K562 (cell line): ENCODE data around the gene MRPL4. TPM values are rescaled to one million over a fixed set of nuclear protein-coding genes. Genes with fewer than 3 reads are reported as not detected.

ENCODE experiments used
- AFF1 ChIP-seq, 2 experiments: fragments of 450-650 bp; IDR thresholded peaks; 2 replicates each; pipeline ENCODE4 v1.6.1; 2018; ENCODE audit warnings: mild to moderate bottlenecking in 2 of 2, low read depth in 1 of 2; ENCODE audit not compliant: partially characterized antibody in 2 of 2
- EWSR1 ChIP-seq: fragments of 450-650 bp; IDR thresholded peaks from 2 replicates; pipeline ENCODE4 v1.6.1; 2018; ENCODE audit warnings: borderline replicate concordance, mild to moderate bottlenecking, low read depth, moderate library complexity; ENCODE audit not compliant: partially characterized antibody
- GABPA ChIP-seq: fragments of 200-800 bp; sonication (Bioruptor generic); conservative IDR thresholded peaks from 2 replicates; pipeline ENCODE4 v1.6.1; 2016; ENCODE audit warnings: low read depth, missing genetic modification characterization, missing compliant biosample characterization
- HINFP ChIP-seq: fragments of 450-650 bp; conservative IDR thresholded peaks from 2 replicates; pipeline ENCODE4 v1.6.1; 2016; ENCODE audit warnings: missing genetic modification characterization, low read depth, mild to moderate bottlenecking, control low read depth, missing compliant biosample characterization
- MAFK ChIP-seq: IDR thresholded peaks from 2 replicates; pipeline ENCODE4 v1.6.1; 2011; ENCODE audit warnings: low read length, improper control_type of control experiment
- MXI1 ChIP-seq: IDR thresholded peaks from 2 replicates; pipeline ENCODE4 v1.6.1; 2011; ENCODE audit warnings: low read depth, mild to moderate bottlenecking, improper control_type of control experiment, low read length
- NELFE ChIP-seq: IDR thresholded peaks from 2 replicates; pipeline ENCODE4 v1.6.1; 2011; ENCODE audit warnings: mild to moderate bottlenecking; ENCODE audit not compliant: insufficient read depth, insufficient read length
- SNRNP70 ChIP-seq: fragments of 200-400 bp; formaldehyde crosslinking; optimal IDR thresholded peaks from 2 replicates; pipeline ENCODE3; 2017; ENCODE audit warnings: low read depth, low read length
- ZBTB8A ChIP-seq: fragments of 450-650 bp; IDR thresholded peaks from 2 replicates; pipeline ENCODE4 v1.6.1; 2018; ENCODE audit warnings: mild to moderate bottlenecking, moderate library complexity; ENCODE audit not compliant: partially characterized antibody
- ZFX ChIP-seq: sonication (generic); formaldehyde crosslinking; IDR thresholded peaks from 2 replicates; pipeline ENCODE4 v1.8.0; 2022; ENCODE audit warnings: mild to moderate bottlenecking, missing genetic modification reagents, moderate library complexity
- ZNF12 ChIP-seq: sonication (generic); formaldehyde crosslinking; IDR thresholded peaks from 2 replicates; pipeline ENCODE4 v1.4.0; 2020; ENCODE audit warnings: mild to moderate bottlenecking, missing genetic modification reagents
- ZNF347 ChIP-seq: fragments of 450-650 bp; formaldehyde crosslinking; IDR thresholded peaks from 2 replicates; pipeline ENCODE4 v1.4.0; 2020; ENCODE audit warnings: low read depth, mild to moderate bottlenecking, moderate library complexity
- polyA plus RNA-seq, 8 experiments: library from polyadenylated mRNA; depleted of rRNA in 4 of 8; stranded (reverse) in 5 of 8; unstranded in 3 of 8; fragments of >200 nt; fragmentation: Nextera tagmentation in 2 of 8; fragmentation: Illumina TruSeq in 1 of 8; extraction: Ambion mirVana in 2 of 8; extraction: Trizol in 1 of 8; gene quantifications; 2 replicates each; pipeline versions ENCODE4 v1.2.1 to v1.2.3, GENCODE V29; 2011 to 2014; ENCODE audit warnings: inconsistent platforms in 1 of 8, missing spikeins in 1 of 8
- total RNA-seq, 7 experiments: library from RNA; depleted of rRNA in 6 of 7; stranded (reverse); fragments of >200 nt in 6 of 7; fragmentation: Illumina TruSeq in 2 of 7; extraction: Trizol in 2 of 7; gene quantifications; 2 replicates each; pipeline versions ENCODE4 v1.2.1 to v1.2.3, GENCODE V29; 2011 to 2021; ENCODE audit warnings: low replicate concordance in 1 of 7
- TF ChIP-seq, protein P1 (sequence below): fragments of 450-650 bp; formaldehyde crosslinking; IDR thresholded peaks from 2 replicates; pipeline ENCODE4 v1.4.0; 2020; ENCODE audit warnings: mild to moderate bottlenecking, moderate library complexity
- TF ChIP-seq, protein P2 (sequence below): fragments of 450-650 bp; IDR thresholded peaks from 2 replicates; pipeline ENCODE4 v1.6.1; 2014; ENCODE audit warnings: low read depth, mild to moderate bottlenecking, moderate library complexity, borderline replicate concordance

Gene MRPL4
- total and polyA plus RNA-seq, 9 of the 15 experiments (the other 6 are each of a cell fraction or from before 2014, with no cell fraction given) = 1.4 to 239 (median 64.9) TPM

- no peak for TF ChIP-seq AFF1 (IDR thresholded peaks at IDR 0.05; ENCODE audit: low read depth in 1 of 2, partially characterized antibody in 2 of 2)
- TF ChIP-seq ZBTB8A = no peak
- TF ChIP-seq ZNF347 = no peak
- TF ChIP-seq MAFK = no peak
- TF ChIP-seq, protein P1, sequence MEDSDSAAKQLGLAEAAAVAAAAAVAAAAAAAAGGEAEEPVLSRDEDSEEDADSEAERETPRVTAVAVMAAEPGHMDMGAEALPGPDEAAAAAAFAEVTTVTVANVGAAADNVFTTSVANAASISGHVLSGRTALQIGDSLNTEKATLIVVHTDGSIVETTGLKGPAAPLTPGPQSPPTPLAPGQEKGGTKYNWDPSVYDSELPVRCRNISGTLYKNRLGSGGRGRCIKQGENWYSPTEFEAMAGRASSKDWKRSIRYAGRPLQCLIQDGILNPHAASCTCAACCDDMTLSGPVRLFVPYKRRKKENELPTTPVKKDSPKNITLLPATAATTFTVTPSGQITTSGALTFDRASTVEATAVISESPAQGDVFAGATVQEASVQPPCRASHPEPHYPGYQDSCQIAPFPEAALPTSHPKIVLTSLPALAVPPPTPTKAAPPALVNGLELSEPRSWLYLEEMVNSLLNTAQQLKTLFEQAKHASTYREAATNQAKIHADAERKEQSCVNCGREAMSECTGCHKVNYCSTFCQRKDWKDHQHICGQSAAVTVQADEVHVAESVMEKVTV = no peak
- TF ChIP-seq GABPA (tag) = peak; percentile 65
- TF ChIP-seq NELFE = no peak
- TF ChIP-seq EWSR1 = no peak
- TF ChIP-seq ZFX (CRISPR knock-in tag) = peak; percentile 80
- no peak for TF ChIP-seq SNRNP70
- TF ChIP-seq, protein P2, sequence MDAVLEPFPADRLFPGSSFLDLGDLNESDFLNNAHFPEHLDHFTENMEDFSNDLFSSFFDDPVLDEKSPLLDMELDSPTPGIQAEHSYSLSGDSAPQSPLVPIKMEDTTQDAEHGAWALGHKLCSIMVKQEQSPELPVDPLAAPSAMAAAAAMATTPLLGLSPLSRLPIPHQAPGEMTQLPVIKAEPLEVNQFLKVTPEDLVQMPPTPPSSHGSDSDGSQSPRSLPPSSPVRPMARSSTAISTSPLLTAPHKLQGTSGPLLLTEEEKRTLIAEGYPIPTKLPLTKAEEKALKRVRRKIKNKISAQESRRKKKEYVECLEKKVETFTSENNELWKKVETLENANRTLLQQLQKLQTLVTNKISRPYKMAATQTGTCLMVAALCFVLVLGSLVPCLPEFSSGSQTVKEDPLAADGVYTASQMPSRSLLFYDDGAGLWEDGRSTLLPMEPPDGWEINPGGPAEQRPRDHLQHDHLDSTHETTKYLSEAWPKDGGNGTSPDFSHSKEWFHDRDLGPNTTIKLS = no peak
- no peak for TF ChIP-seq HINFP
- TF ChIP-seq MXI1 = no peak
- TF ChIP-seq ZNF12 = 0 out of 2 replicates have a peak, but pooled peaks have one; percentile 53
Observed at GRCh38 chr19:10230861-10231611, 21.0 kb upstream of the MRPL4 start, which contains the start of gene S1PR2 (continued).
